Stimulated activated CD4-positive, alpha-beta T cell treated with anti-CD3 and anti-CD28 coated beads, TNF-alpha, amount 100 ng/mL, for 1 hour (primary cell): ENCODE measurements around the gene PLSCR2.
"Not testable (repeated sequence)": the region's sequence is repeated elsewhere in the genome, so short reads cannot be mapped to it uniquely, and the experiment has no call there.

Experiments
- DNase-seq, 3 donors: peaks; one replicate each; pipeline ENCODE4 v3.0.0-alpha.2; 2020; ENCODE audit warnings: low read depth in 3 of 3, low spot score in 1 of 3

The PLSCR2 gene

DNA sequence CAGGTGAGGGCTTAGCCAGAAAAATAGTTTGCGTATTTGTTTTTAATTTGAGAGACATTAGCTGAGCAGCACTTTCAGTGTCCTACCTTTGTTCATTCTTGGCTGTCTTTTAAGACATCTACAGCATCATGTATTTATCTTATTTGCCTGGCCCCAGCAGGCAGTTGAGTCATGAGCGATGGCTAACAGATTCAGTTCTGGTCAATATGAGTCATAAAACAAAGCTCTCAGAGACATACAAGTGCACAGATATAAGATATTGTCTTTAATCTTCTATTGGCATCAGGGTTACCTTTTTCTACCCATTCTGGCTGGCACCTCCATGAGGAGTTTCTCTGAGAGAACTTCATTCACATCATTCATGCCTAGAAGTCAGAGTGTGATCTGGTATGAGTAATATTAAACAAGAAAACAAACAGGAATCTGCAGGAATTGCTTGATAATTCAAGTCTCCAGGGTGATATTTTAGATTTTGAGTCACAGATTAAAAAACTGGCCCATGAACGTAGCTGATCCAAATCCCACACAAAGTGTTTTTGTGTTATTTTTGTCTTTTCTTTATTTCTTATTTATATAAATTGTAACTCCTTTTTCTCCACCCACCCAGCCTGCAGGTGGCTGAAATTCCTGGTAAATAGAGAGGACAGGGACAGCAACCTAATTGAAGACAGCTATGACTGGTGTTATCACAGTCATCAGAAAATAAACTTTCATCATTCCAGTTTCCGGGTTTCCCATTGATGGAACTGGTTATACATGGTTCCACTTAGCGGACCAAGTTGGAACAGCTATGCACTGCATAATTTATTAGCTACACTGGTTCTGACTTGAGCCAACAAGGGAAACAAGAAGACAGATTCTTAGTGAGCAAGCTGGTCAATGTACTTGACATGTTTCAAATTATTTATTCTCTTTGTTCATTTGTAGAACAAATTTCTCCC lies 47.3 kb downstream of the PLSCR2 start:
- DNase-seq: no peak

DNA sequence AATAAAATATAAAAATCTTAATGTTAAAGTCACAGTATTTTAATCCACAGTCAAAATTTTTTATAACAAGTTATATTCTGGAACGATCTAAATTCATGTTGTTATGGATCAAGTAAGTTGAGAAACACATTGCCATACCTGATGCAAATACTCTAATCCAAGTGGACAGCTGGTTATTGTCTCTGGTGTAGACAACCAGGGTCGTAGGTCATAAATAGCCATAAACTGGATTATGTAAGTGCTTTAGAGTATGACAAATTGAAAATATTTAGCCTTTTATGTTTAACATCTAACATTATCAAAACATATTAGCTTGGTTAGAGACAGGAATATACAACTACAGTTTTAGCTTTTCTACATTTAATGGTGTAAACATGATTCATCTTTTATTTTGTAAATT lies 53.0 kb downstream of the PLSCR2 start:
- no peak for DNase-seq

DNA sequence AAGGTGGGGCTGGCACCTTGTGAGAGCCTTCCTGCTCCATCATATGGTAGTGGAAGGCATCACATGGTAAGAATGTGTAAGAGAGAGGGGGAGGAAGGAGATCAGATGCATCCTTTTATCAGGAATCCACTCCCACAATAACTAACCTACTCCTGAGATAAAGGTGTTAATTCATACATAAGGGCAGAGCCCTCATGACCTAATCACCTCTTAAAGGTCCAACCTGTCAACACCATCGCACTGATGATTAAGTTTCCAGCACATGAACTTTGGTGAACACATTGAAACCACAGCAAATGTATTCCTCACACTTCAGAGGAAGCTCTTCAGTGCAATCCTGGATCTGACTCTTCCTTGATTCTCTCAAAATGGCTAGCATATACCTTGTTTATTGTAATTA lies 55.4 kb downstream of the PLSCR2 start:
- no peak for DNase-seq

DNA sequence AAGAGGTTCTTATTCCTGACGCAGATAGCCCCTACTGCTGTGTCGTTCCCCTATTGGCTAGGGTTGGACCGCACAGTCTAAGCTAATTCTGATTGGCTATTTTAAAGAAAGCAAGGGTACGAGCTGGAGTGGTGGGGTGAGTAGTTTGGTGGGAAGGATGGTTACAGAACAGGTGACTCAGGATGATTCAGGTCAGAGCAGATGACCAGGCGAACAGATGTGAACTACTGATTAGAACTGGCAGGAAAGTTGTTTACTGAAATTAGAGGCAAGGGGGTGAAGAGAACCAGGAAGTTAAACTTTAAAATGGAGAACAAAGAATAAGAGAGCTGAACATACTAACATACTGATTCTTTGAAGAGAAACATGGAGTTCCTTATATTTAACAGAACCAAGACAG lies 56.6 kb downstream of the PLSCR2 start:
- DNase-seq: not testable (repeated sequence)

DNA sequence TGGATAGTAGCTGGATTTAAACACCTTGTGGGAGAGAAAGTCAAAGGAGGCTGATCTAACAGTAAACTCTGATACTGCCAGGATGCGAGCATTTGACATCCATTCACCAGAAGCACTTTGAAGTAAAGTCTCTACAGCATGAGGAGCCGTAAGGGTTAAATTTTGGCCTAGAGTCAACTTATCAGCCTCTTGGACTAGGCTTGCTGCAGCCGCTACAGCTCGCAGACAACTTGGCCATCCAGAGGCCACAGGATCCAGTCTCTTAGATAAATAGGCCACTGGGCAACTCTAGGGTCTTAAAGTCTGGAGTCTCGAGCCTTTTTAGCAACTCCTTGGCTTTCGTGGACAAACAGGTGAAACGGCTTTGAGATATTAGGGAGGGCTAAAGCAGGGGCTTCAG lies 61.4 kb downstream of the PLSCR2 start:
- DNase-seq: no peak

DNA sequence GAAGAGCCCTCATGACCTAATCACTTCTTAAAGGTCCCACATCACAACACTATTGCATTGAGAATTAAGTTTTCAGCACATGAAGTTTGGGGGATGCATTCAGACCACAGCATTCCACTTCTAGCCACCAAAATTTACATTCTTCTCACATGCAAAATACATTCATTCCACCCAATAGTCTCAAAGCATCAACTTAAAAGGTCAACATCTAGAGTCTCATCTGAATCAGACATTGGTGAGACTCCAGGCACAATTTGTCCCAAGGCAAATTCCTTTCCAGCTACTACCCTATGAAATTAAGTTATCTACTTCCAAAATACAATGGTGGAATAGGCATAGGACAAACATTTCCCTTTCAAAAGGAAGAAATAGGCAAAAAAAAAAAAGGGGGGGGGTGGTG lies 64.9 kb downstream of the PLSCR2 start:
- DNase-seq: no peak

DNA sequence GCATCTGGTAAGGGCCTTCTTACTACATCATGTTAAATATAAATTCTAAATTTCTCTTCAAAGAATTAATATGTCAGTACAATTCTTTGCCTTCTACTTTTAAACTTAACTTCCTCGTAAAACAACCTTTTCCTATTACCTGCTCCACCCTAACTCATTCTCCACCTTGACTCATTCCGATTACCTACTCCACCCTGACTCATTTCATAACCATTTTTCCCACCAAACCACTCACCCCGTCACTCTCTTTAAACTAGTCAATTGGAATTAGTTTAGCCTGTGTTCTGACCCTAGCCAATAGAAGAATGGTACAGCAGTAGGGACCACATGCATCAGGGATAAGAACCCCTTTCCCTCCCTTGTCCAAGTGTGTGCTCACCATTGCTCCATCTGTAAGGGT lies 65.6 kb downstream of the PLSCR2 start:
- DNase-seq: no peak

DNA sequence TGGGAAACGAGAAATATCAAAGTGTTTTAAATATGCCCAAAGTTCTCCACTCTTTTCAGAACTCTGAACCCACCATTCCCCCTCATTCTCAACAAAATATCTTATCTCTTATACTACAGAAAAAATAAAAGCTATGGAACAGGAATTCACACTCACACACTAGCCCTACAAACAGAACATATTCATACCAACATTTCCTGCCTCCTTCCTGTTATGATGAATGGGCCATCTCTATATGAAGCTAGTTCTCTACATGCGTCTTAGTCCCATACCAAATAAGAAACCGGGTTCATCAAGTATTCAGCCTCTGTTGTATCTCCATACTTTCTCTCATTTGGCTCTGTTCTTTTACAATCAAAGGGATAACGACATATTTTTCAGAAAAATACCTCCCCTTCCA lies 72.6 kb downstream of the PLSCR2 start:
- DNase-seq: no peak

DNA sequence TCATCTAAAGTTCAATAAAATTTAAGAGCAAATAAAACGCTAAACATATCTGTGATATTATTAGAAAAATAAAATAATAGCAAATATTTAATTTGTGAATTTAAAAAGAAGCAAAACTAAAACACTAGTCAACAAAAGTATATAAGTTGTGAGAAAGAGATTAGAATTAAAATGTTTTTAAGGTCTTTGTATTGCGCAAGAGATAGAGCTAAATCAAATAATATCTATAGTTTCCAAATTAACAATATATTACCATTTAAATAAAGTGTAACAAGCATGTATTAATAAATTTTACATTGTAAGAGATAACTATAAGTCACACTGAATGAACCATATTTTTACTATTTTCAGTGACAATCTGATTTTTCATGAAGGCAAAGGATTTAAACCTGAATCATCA lies 74.2 kb downstream of the PLSCR2 start:
- DNase-seq: no peak

DNA sequence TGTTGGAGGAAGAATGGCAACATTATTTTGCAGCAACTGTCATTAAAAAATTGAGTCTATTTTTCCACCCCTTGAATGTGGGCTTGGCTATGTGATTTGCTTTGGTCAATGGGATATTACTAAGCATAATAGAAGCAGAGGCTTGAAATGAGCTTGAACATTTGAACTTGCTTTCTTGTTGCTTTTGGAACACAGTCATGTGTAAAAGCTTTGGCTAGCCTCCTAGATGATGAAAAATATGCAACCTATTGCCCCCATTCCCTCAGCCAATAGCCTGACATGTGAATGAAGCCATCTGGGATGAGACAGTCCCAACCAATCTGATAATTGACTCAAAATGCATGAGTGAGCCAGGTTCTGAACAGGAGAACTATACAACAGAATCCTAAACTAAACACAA lies 78.4 kb downstream of the PLSCR2 start:
- DNase-seq: no peak

DNA sequence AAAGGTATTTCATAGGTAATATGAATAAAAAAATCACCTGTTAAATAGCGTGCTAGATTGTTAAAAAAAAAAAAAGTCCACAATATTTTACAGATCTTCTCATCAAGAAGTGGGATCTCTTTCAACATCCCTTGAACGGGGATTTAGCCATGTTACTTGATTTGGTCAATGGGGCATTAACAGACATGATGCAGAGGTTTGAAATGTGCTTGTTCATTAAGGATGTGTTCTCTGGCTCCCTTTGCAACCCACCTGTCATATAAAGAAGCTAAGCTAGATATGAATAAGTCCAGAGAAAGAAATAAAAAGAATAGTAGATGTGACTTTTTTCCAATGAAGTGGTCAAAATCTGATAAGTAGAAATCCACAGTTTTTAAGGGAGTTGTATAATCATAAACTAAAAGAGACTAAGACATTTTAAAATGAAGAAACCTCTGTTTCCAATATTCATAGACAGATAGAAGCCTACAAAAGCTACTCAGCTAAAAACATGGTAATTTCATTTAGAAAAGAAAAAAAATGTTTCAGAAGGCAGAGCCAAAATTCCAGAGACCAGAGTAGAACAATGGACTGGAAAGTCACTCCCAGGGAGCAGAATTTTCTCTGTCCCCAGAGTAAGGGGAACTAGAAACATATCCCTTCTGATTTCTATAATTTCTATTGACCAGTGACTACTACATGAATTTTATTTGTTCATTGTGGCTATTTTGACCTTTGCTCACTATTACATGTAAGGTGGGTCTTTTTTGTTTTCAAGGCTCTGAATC lies 79.2 kb downstream of the PLSCR2 start:
- no peak for DNase-seq

DNA sequence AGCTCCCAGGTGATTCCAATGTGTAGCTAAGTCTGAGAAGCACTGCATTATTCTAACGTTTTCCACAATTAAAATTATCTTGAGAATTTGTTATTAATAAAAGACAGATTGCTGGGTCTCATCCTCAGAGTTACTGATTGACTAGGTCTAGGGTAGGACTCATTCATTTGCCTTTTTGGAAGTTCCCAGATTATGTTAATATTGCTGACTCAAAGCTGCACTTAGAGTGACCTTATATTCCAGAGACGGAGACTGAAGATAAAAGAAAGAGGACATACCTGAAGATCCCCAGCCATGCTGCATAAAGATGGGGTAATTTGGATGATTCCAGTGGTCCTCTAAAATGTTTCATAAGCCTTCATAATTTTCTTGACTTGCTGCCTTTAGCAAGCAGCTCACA lies 81.8 kb downstream of the PLSCR2 start:
- no peak for DNase-seq

DNA sequence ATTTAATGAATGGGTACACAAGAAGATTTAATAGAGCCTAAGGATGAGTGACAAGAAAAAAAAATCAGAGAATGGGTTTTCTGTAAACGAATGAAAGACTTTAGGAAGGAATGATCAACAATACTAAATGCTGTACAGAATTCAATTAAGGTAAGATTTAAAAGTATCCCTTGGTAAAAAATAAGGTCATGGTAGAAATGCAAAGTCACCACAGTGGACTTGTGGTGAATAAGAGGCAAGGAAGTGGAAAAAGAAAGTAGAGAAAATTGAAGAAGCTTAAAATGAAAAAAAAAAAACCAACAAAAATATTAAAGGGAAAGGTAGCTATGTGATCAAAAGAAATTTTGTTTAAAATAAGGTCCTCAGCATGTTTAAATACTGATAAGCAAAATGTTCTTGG lies 82.4 kb downstream of the PLSCR2 start:
- no peak for DNase-seq

DNA sequence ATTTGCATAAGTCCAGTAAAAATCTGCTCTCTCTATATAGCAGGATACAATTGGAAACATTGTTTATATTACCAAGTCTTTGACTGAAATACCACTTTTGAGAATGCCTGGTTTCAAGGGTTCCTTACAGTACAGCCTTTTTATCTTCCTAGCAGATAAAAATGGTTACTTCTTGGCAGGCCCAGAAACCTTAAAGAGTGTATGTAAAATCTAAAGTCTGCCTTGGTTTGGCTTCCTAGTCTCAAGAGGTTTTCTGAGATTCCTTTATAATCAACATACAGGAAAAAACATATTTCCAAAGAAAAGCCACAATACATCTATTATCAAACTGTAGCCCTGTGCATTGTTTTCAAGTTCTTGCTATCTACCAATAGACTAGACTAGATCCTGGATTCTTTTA lies 84.6 kb downstream of the PLSCR2 start:
- DNase-seq: no peak
